ENCODE measurements around the gene MX1. TPM values are rescaled to one million over a fixed set of nuclear protein-coding genes. Genes with fewer than 3 reads are reported as not detected.
A peak's percentile ranks its signal among the peaks of the same experiment; 100 is the strongest.

The MX1 gene
- total RNA-seq, 4 donors from 2014 or later = 4.3 to 16.4 (median 8.5) TPM

- 23% methylated on average over 15 of the region's 64 CpGs for WGBS
- peaks cover 20% of the 10 kb centered on the region for H3K4me1 ChIP-seq
These were observed 80.8 kb downstream of the MX1 start for GRCh38 chr21:41506611-41507520.

DNA sequence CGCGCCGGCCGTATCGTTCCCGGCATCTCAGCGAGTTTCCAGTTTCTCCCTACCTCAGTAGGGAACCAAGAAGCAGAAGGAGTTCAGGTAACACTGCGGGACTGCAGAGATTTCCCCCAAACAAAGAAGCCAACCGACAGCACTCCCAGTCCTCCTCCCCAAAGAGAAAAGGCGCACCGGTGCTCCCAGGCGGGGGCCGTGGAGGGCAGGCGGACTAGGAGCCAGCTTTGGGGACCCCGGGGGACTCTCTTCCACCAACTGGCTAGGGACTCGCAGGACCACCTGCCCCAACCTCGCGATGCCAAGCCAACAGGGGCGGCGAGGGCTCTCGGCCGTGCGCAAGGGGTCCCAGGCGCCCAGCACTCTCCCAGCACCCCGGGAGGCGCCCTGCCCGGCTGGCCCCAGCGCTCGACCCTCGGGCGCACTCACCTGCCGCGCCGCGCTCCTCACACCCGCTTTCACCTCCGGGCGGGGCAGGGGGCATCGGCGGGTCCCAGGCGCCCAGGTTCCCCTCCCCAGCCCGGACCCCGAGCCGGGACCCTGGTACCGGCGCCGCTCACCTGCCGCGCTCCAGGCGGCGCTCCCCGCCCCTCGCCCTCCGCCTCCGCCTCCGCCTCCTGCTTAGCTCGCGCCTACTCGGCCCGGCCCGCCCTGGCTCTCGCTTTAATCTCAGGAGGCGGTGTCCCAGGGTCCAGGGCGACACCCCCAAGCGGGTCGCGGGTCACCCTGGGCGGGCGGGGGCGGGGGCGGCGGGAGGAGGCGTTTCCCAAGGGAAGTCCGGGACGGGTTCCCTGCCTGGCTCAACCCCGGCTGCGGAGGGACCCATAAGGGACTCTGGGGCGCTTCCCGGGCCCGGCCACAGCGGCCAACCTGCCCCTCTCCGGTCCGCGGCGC is 81.7 kb downstream of the MX1 start, which contains the start of gene TMPRSS2:
Gene TMPRSS2 (minus strand): TSS at position 638 of the 894 bp plus-strand sequence. CDS start 10,025 bp downstream, outside the sequence.
- WGBS = 2% methylated on average over 10 of the region's 85 CpGs
- no peak for DNase-seq (ENCODE audit: low spot score in 2 of 2)
- Histone ChIP-seq H3K4me3 (peak within 1 kb of the TSS; percentile 51), H3K36me3 (no peaks in the 10 kb centered on the region), H3K4me1 (peaks cover 20% of the 10 kb centered on the region), H3K9me3 (no peaks in the 10 kb centered on the region), H3K27me3 (peaks cover 72% of the 10 kb centered on the region), H3K27ac (peak within 1 kb of the TSS; percentile 74)
- TF ChIP-seq POLR2A (IDR thresholded peaks at IDR 0.05) = no peak
- TF ChIP-seq, protein P1, sequence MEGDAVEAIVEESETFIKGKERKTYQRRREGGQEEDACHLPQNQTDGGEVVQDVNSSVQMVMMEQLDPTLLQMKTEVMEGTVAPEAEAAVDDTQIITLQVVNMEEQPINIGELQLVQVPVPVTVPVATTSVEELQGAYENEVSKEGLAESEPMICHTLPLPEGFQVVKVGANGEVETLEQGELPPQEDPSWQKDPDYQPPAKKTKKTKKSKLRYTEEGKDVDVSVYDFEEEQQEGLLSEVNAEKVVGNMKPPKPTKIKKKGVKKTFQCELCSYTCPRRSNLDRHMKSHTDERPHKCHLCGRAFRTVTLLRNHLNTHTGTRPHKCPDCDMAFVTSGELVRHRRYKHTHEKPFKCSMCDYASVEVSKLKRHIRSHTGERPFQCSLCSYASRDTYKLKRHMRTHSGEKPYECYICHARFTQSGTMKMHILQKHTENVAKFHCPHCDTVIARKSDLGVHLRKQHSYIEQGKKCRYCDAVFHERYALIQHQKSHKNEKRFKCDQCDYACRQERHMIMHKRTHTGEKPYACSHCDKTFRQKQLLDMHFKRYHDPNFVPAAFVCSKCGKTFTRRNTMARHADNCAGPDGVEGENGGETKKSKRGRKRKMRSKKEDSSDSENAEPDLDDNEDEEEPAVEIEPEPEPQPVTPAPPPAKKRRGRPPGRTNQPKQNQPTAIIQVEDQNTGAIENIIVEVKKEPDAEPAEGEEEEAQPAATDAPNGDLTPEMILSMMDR (IDR thresholded peaks at IDR 0.05) = no peak
- no peak for TF ChIP-seq POLR2AphosphoS5 (IDR thresholded peaks at IDR 0.05)
- no peak for TF ChIP-seq EP300 (IDR thresholded peaks at IDR 0.05)

More at GRCh38 chr21:41506611-41507520, 80.8 kb downstream of the MX1 start:
- H3K9me3 ChIP-seq = no peaks in the 10 kb centered on the region
- H3K4me3 ChIP-seq = peak overlapping the region; percentile 51
- peaks cover 64% of the 10 kb centered on the region for H3K27me3 ChIP-seq
- DNase-seq (ENCODE audit: low spot score in 2 of 2) = no peak
- peak overlapping the region; percentile 74 for H3K27ac ChIP-seq
- no peaks in the 10 kb centered on the region for H3K36me3 ChIP-seq
- TF ChIP-seq EP300 (IDR thresholded peaks at IDR 0.05) = no peak
- TF ChIP-seq POLR2AphosphoS5 (IDR thresholded peaks at IDR 0.05) = no peak
- TF ChIP-seq, protein P1 (IDR thresholded peaks at IDR 0.05) = no peak
- TF ChIP-seq POLR2A (IDR thresholded peaks at IDR 0.05) = no peak

- H3K9me3 ChIP-seq = no peaks in the 10 kb centered on the region
- H3K4me3 ChIP-seq = peak overlapping the region; percentile 51
- peak overlapping the region; percentile 74 for H3K27ac ChIP-seq
- no peak for DNase-seq (ENCODE audit: low spot score in 2 of 2)
- no peaks in the 10 kb centered on the region for H3K36me3 ChIP-seq
- 21% methylated on average over 14 of the region's 28 CpGs for WGBS
- TF ChIP-seq EP300 (IDR thresholded peaks at IDR 0.05) = no peak
- TF ChIP-seq, protein P1 (IDR thresholded peaks at IDR 0.05) = no peak
- TF ChIP-seq POLR2A (IDR thresholded peaks at IDR 0.05) = no peak
- no peak for TF ChIP-seq POLR2AphosphoS5 (IDR thresholded peaks at IDR 0.05)
- peaks cover 72% of the 10 kb centered on the region for H3K27me3 ChIP-seq
- H3K4me1 ChIP-seq = peaks cover 20% of the 10 kb centered on the region
These were observed 82.5 kb downstream of the MX1 start for GRCh38 chr21:41508415-41509144.

Other genes starting within 250 kb of the MX1 start
- 1 to 10 TPM in 3 of 4 donors, not detected in 1; 1.9 to 3.3 (median 3.1) TPM for gene FAM3B, start 109.4 kb upstream of the MX1 start, total RNA-seq
- 1 to 10 TPM; 3.2 to 6.1 (median 5.1) TPM for gene MX2, start 64.2 kb upstream of the MX1 start, total RNA-seq
- gene TMPRSS2, start 81.9 kb downstream of the MX1 start, total RNA-seq = 10 to 100 TPM in 2 of 4 donors, 1 to 10 TPM in 2; 5.9 to 36.7 (median 10.5) TPM